GM21381 (cell line): Measurements from ENCODE around the gene MTFR1L.

ENCODE experiments used
- ATAC-seq: cut with Tn5 transposase; IDR thresholded peaks from one replicate; pipeline ENCODE4 v1.9.1; 2021; ENCODE audit warnings: mild to moderate bottlenecking, moderate library complexity; ENCODE audit not compliant: unreplicated experiment

The MTFR1L gene

GRCh38 chr1:25790472-25790871 lies 29.3 kb upstream of the MTFR1L start:
- no peak for ATAC-seq

DNA sequence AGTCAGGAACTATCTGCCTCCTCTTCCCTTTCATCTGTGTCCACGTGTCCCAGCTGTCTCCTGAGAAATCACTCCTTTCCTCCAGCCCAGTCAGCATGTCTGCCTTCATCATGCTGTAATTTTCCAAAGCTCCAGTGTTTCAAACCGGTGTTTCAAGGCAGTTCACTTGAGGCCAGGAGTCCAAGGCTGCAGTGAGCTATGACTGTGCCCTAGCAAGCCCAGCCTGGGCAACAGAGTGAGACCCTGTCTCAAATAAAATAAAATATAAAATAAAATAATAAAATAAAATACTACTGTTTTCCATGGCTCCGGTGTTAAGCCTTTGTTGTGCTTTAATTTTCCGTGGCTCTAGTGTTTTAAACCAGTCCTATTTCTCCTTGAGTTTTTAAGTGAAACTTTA lies 27.6 kb upstream of the MTFR1L start:
- no peak for ATAC-seq

DNA sequence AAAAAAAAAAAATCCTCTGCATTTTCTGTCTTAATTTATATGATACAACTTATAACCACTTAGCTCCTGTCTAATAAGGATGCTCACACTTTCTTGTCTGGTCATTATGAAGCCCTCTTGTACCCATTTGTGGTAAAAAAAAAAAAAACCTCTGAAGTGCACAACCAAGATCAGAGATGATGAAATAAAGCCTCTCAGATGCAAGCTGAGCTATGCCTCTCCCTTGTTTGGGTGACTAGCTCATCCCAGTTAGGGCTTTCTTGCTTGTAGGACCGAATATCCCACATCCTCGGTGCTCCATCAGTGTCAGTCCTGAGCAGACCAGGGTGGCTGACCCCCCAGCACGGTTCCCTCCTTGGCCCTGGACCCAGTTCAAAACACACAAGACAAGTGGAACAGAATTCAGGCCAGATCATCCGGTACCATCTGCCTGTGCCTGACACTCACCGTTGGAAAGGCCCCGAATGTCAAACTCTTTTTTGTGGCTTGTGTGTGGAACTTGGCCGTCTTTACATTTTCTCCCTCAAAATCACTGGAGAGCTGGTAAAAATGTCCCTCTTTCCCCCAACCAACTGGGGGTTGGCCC lies 26.1 kb upstream of the MTFR1L start:
- no peak for ATAC-seq

DNA sequence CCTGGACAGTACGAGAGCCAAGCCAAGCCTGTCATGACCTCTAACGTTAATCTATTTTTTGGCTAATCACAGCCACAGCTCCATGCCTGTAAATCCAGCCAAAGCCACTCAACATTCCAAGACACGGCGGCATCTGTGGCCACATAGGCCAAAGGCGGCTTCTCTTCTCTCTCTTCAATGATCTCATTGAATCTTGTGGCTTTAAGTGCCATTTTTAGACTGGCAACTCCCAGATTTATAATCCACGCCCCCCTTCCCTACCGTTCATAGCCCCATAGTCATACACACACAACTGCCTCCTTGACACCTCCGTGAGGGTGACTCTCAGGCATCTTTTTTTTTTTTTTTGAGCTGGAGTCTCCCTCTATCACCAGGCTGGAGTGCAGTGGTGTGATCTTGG lies 25.4 kb upstream of the MTFR1L start:
- no peak for ATAC-seq

DNA sequence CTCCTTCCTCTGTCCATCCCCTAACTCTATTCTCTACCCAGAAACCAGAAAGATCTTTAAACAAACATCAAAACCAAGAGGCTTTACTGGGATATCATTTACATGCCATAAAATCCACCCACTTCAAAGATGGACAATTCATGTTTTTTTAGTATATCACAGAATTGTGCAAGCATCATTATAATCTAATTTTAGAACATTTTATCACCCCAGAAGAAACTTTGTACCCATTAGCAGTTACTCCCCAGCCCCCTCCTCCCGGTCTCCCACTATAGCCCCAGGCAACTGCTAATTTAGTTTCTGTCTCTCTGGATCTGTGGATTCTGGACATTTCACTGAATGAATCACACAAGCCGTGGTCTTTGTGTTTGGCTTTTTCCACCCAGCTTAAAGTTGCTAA lies 24.5 kb upstream of the MTFR1L start:
- no peak for ATAC-seq

GRCh38 chr1:25795946-25796810 lies 23.6 kb upstream of the MTFR1L start:
- no peak for ATAC-seq

DNA sequence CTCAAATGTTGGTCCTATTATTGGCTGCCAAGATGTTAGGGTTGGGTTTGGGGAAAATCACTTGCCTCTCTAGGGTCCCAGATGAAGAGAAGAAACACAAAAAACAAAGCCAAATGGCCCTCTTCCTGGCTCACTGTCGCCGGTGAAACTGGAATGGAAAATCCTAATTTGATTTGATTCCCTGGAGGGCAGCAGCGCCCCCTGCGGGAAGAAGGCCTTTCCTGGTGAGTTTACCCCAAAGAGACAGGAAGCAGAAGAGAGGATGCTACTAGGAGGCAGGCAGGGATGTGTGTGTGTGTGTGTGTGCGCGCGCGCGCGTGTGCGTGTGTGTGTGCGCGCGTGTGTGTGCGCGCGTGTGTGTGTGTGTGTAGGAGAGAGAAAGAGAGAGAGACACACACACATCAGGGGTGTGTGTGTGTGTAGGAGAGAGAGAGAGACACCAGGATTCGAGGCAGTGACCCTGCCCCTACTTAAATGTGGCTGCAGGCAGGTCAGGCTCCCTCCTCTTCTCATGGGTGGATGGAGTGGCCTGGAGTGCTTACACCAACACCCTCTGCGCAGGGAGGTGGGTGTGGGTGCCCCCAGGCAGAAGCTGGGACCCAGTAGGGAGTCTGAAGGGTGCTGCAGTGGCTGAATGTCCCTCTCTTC lies 22.8 kb upstream of the MTFR1L start:
- ATAC-seq: no peak

- ATAC-seq: no peak
Observed at GRCh38 chr1:25797939-25798338, 21.8 kb upstream of the MTFR1L start.

DNA sequence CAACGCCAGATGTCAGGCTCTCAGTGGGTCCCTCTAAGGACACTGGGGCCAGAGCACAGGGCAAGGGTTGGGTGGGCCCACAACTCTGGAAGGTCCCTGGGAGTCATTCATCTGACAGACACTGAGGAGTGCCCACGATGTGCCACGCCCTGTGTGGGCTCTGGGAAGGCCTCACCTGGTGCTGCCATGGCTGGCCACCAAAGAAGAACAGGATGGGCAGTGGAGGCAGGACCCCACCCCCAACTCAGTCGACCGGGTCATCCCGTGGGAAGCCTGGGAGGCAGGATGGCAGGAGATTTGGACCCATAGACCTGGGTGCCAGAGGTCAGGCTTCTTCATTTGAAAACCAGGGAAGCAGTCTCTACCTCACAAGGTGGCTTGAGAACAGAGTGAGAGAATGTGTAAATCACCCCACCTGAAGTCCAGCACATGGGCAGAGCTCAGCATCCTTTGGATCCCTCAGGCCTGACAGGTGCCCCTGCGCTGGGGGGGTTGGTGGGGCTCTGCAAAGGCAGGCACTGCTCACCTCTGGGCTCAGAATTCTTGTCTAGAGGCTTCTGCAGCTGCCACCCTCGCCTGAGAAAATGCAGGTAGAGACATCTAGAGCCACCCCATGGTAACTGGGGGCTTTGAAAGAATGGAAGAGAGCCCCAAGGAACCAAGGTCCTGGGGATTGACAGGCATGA lies 20.9 kb upstream of the MTFR1L start:
- no peak for ATAC-seq

DNA sequence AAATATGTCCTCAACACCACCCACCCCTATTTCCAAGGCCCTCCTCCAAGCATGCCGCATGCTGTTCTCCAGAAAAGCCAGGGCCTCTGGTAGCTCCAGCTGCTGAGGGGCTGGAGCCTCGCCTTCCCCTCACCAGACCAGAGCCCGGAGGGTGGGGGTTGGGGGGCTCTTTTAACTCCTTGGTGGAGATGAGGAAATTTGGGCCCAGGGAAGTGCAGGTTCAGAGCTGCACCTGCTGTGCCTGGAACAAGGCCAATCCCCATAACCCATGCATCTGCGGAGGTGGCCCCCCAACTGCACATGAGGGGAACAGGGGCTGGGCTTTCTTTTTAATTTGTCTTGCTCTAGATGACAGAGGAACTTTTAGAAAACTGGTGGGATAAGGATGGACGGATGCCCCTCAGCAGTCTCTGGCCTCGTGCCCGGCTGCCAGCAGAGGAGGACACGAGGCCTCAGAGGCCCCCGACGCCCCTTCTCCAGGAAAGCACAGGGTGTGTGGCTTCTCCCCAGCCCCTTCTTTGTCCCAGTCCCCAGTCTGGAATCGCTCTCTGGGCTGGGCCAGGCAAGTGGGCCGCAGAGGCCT lies 20.3 kb upstream of the MTFR1L start:
- ATAC-seq: no peak

- ATAC-seq: no peak
Observed at GRCh38 chr1:25799935-25800702, 19.6 kb upstream of the MTFR1L start, which contains the start of gene SELENON. Gene SELENON (plus strand): TSS chr1:25800193. CDS start chr1:25800231, 38 bp downstream.

GRCh38 chr1:25800703-25801377 lies 18.9 kb upstream of the MTFR1L start:
- no peak for ATAC-seq

- no peak for ATAC-seq
Observed at GRCh38 chr1:25802915-25803314, 16.8 kb upstream of the MTFR1L start.

DNA sequence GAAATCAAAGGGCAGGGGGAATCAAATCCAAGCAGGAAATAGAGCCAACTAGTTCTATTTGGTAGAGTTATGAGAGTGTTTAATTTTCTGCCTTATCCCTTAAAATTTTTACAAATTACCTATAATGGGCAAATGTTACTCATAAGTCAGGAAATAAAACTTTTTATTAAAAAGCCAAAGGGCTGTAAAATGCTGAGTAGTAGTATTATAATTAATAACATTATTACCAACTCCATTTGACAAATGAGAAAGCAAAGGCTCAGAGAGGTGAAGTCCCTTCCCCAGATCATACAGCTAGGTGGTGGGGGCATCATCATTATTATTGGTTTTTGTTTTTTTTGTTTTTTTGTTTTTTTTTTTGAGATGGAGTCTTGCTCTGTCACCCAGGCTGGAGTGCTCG lies 16.4 kb upstream of the MTFR1L start:
- no peak for ATAC-seq

DNA sequence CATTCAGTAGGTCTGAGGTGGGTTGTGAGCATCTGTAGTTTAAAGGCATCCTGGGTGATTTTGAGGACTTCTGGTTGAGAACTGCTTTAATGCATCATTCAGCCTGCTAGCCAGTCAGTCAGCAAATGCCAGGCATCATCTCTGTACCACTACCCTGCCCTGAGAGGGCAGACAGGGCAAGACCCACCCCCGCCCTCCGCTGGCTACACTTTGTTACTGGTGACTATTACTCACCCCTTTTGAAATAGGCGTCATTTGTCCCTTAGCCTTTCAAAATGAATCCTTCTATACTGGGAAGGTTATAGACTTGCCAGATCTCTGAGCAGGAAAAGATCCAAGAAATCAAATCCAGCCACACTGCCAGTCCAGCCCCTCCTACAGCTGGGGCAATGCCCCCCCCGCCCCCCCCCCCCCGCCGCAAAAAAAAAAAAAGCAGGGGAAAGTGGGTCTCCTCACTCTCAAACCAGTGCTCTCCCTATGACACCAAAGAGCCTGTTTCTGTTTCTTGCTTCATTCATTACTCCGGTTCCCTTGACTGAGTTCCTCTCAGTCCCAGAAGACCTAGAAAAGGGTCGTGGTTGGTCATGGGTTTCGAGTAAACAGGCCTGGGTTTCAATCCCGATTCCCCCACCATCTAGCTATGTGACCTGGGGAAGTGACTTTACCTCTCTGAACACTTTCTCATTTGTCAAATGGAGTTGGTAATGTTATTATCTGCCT lies 15.3 kb upstream of the MTFR1L start:
- ATAC-seq: no peak

DNA sequence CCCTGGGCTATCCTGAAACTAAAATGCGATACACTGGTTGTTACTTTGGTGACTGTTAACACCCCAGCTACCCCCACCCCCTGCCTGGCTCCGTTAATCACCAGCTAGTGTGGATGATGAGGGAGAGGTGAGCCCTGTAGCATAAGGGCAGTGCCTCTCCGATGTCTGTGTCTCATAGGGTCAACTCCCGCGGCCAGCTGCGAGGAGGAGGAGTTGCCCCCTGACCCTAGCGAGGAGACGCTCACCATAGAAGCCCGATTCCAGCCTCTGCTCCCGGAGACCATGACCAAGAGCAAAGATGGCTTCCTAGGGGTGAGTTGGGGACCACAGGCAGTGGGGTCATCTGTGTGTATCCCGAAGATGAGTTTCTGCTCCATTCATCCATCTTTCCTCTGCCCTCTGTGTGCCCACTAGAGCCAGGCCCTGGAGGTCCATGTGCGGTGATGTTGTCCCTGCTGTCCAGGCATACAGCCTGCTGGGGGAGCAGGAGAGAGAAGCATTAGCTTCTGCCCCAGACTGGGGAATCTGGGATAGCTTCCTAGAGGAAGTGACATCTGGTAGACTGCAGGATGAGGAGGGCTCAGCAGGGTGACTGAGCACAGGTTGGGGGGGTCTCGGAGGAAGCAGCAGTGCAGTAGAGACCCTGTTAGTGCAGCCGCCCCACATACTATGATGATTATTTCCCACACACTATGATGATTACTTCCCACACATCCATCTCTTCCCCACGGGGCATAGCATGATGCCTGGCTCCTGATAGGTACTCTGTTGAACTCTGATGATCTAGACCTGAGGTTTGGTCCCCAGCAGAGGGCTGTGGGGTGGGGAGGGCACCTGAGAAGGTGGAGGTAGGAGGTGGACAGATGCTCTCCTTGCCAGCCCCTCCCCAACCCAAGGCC lies 14.5 kb upstream of the MTFR1L start:
- ATAC-seq: no peak

DNA sequence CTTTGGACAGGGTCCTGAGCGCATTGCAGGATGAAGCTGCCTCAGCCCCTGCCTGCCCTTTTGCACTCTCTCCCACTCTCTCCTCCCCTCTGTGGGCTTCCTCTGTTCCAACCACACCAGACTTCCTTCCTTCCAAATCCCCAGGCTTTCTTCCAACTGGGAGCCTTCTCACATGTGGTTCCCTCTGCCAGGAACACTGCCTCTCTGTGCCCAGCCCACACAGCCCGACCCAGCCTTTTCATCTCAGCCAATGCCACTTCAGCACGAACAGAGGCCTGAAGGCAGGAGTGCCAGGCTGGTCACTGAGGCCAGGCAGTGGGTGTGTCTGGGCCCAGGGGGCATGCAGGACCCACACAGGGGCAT lies 13.9 kb upstream of the MTFR1L start:
- ATAC-seq: no peak

DNA sequence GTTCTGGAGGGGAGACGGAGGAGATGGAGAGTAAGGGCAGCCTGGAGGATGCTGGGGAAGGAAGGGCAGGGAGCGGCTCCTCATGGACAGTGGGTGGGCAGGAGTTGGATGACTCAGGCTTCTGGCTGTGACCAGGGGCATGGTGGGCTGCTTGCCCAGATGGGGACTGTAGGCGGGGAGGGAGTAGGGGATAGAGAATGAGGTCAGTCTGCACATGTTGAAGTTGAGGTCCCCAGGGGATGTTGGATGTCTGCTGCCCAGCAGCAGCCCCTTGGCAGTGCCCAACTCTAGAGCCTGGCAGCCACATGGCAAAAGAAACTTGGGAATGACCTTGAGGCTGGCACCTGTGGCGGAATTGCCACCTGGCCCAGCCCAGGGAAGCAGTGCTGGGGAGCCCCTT lies 13.3 kb upstream of the MTFR1L start:
- ATAC-seq: no peak
